ENCODE results near the gene PCDHB12. TPM values are rescaled to one million over a fixed set of nuclear protein-coding genes. Genes with fewer than 3 reads are reported as not detected.
"Not testable (repeated sequence)": the region's sequence is repeated elsewhere in the genome, so short reads cannot be mapped to it uniquely, and the experiment has no call there.

Gene PCDHB12
- total and polyA plus RNA-seq, 2 donors (not counting 1 experiment from before 2014, with no cell fraction given) = not detected

GRCh38 chr5:141186897-141187512 lies 21.5 kb upstream of the PCDHB12 start, which contains the start of gene PCDHB9:
PCDHB9 (plus strand) TSS chr5:141187161; CDS start chr5:141187319, 158 bp downstream.
- Histone ChIP-seq H3K4me1 (ENCODE audit: control insufficient read depth in 2 of 2, insufficient read depth in 2 of 2, low read length in 2 of 2) (peaks cover 0 to 4% of the 10 kb centered on the region in 2 donors), H3K79me2 (ENCODE audit: control insufficient read depth, insufficient read depth, low read length) (no peaks in the 10 kb centered on the region), H2AFZ (ENCODE audit: insufficient read depth, low read depth, low read length, poor library complexity, severe bottlenecking) (peak within 1 kb of the TSS; percentile 33), H3K27ac (ENCODE audit: low read length in 2 of 2) (no peak within 1 kb of the TSS), H3K27me3 (replicated peaks in 1 of 4; ENCODE audit: control extremely low read depth in 1 of 4, control insufficient read depth in 3 of 4, insufficient read depth in 4 of 4, low read length in 3 of 4) (peaks cover 0 to 11% (median 10%) of the 10 kb centered on the region in 4 experiments), H3K9me3 (ENCODE audit: control extremely low read depth in 1 of 3, control insufficient read depth in 2 of 3, insufficient read depth in 1 of 3, low read length in 2 of 3) (peaks cover 0 to 33% (median 7%) of the 10 kb centered on the region in 3 donors), H4K20me1 (ENCODE audit: control insufficient read depth, insufficient read depth, low read length, poor library complexity, severe bottlenecking) (no peaks in the 10 kb centered on the region), H3K4me3 (ENCODE audit: control extremely low read depth in 1 of 5, extremely low read depth in 1 of 5, insufficient read depth in 1 of 5, low read depth in 2 of 5, low read length in 4 of 5) (peak within 1 kb of the TSS in 1 of 5 experiments; percentile 14), H3K36me3 (replicated peaks in 1 of 2; ENCODE audit: control extremely low read depth in 1 of 2, control insufficient read depth in 1 of 2, extremely low read depth in 1 of 2, insufficient read depth in 2 of 2, low read length in 1 of 2) (no peaks in the 10 kb centered on the region), H3K9ac (ENCODE audit: low read length) (no peak within 1 kb of the TSS), H3K4me2 (replicated peaks; ENCODE audit: low read depth, low read length, poor library complexity, severe bottlenecking) (peak within 1 kb of the TSS; percentile 15)
- CTCF ChIA-PET = interaction anchor here (0.7 to 2.0 kb wide), 3 partner anchors 377 to 382 kb away, joined by 3 to 6 read pairs (median 4); no protein-coding TSS in a partner anchor
- ATAC-seq (ENCODE audit: low read depth) = no peak
- WGBS (ENCODE audit: insufficient coverage) = 27% methylated on average over 7 of the region's 9 CpGs
- Mint-ChIP-seq H3K4me3 (peak within 1 kb of the TSS; percentile 46), H3K4me1 (peaks cover 5% of the 10 kb centered on the region), H3K27me3 (peaks cover 32% of the 10 kb centered on the region), H3K9me3 (ENCODE audit: insufficient read depth) (no peaks in the 10 kb centered on the region), H3K27ac (no peak within 1 kb of the TSS)
- peak; percentile 19 for DNase-seq
- POLR2A ChIA-PET = no interaction called here
- intact Hi-C loops (cut with micrococcal nuclease) = loop anchor here (10.0 kb wide), 1 partner anchor 378 kb away; no protein-coding TSS in a partner anchor
- TF ChIP-seq CTCF (IDR thresholded peaks at IDR 0.05) (peak; percentile 47), EZH2 (IDR thresholded peaks at IDR 0.05; ENCODE audit: borderline replicate concordance, insufficient read depth, low read depth, low read length, poor library complexity, severe bottlenecking) (no peak)

GRCh38 chr5:141188682-141189081 lies 19.8 kb upstream of the PCDHB12 start:
- H3K79me2 ChIP-seq (ENCODE audit: control insufficient read depth, insufficient read depth, low read length); H2AFZ ChIP-seq (ENCODE audit: insufficient read depth, low read depth, low read length, poor library complexity, severe bottlenecking); H3K27me3 ChIP-seq (replicated peaks in 1 of 4; ENCODE audit: control extremely low read depth in 1 of 4, control insufficient read depth in 3 of 4, insufficient read depth in 4 of 4, low read length in 3 of 4); H3K4me2 ChIP-seq (replicated peaks; ENCODE audit: low read depth, low read length, poor library complexity, severe bottlenecking); ATAC-seq (ENCODE audit: low read depth); POLR2A ChIA-PET; H3K4me3 ChIP-seq (ENCODE audit: control extremely low read depth in 1 of 5, extremely low read depth in 1 of 5, insufficient read depth in 1 of 5, low read depth in 2 of 5, low read length in 4 of 5); H4K20me1 ChIP-seq (ENCODE audit: control insufficient read depth, insufficient read depth, low read length, poor library complexity, severe bottlenecking); H3K4me1 ChIP-seq (ENCODE audit: control insufficient read depth in 2 of 2, insufficient read depth in 2 of 2, low read length in 2 of 2); H3K9ac ChIP-seq (ENCODE audit: low read length); H3K4me3 Mint-ChIP-seq; H3K27ac ChIP-seq (ENCODE audit: low read length in 2 of 2); H3K27ac Mint-ChIP-seq; DNase-seq; H3K36me3 ChIP-seq (replicated peaks in 1 of 2; ENCODE audit: control extremely low read depth in 1 of 2, control insufficient read depth in 1 of 2, extremely low read depth in 1 of 2, insufficient read depth in 2 of 2, low read length in 1 of 2); H3K9me3 Mint-ChIP-seq (ENCODE audit: insufficient read depth); H3K4me1 Mint-ChIP-seq: not testable (repeated sequence)
- peaks cover 0 to 24% (median 6%) of the 10 kb centered on the region in 3 donors for H3K9me3 ChIP-seq (ENCODE audit: control extremely low read depth in 1 of 3, control insufficient read depth in 2 of 3, insufficient read depth in 1 of 3, low read length in 2 of 3)
- H3K27me3 Mint-ChIP-seq = peaks cover 26% of the 10 kb centered on the region
- intact Hi-C loops (cut with micrococcal nuclease) = loop anchor here (10.0 kb wide), 1 partner anchor 376 kb away; no protein-coding TSS in a partner anchor
- CTCF ChIA-PET = interaction anchor here (1.6 kb wide), 1 partner anchor 378 kb away, joined by 4 read pairs; no protein-coding TSS in a partner anchor
- WGBS (ENCODE audit: insufficient coverage) = 53% methylated on average over 11 of the region's 37 CpGs

GRCh38 chr5:141189131-141189530 lies 19.4 kb upstream of the PCDHB12 start:
- DNase-seq; H3K4me2 ChIP-seq (replicated peaks; ENCODE audit: low read depth, low read length, poor library complexity, severe bottlenecking); H2AFZ ChIP-seq (ENCODE audit: insufficient read depth, low read depth, low read length, poor library complexity, severe bottlenecking); H3K27ac Mint-ChIP-seq; H3K79me2 ChIP-seq (ENCODE audit: control insufficient read depth, insufficient read depth, low read length); H3K27me3 ChIP-seq (replicated peaks in 1 of 4; ENCODE audit: control extremely low read depth in 1 of 4, control insufficient read depth in 3 of 4, insufficient read depth in 4 of 4, low read length in 3 of 4); H3K9me3 Mint-ChIP-seq (ENCODE audit: insufficient read depth); H3K36me3 ChIP-seq (replicated peaks in 1 of 2; ENCODE audit: control extremely low read depth in 1 of 2, control insufficient read depth in 1 of 2, extremely low read depth in 1 of 2, insufficient read depth in 2 of 2, low read length in 1 of 2); H4K20me1 ChIP-seq (ENCODE audit: control insufficient read depth, insufficient read depth, low read length, poor library complexity, severe bottlenecking); POLR2A ChIA-PET; ATAC-seq (ENCODE audit: low read depth); CTCF ChIA-PET; H3K27ac ChIP-seq (ENCODE audit: low read length in 2 of 2); H3K4me1 Mint-ChIP-seq; H3K9ac ChIP-seq (ENCODE audit: low read length); H3K4me1 ChIP-seq (ENCODE audit: control insufficient read depth in 2 of 2, insufficient read depth in 2 of 2, low read length in 2 of 2); H3K4me3 Mint-ChIP-seq; H3K4me3 ChIP-seq (ENCODE audit: control extremely low read depth in 1 of 5, extremely low read depth in 1 of 5, insufficient read depth in 1 of 5, low read depth in 2 of 5, low read length in 4 of 5): not testable (repeated sequence)
- intact Hi-C loops (cut with micrococcal nuclease) = loop anchor here (10.0 kb wide), 1 partner anchor 376 kb away; no protein-coding TSS in a partner anchor
- H3K27me3 Mint-ChIP-seq = peaks cover 25% of the 10 kb centered on the region
- 53% methylated on average over 8 of the region's 35 CpGs for WGBS (ENCODE audit: insufficient coverage)
- peaks cover 0 to 22% (median 6%) of the 10 kb centered on the region in 3 donors for H3K9me3 ChIP-seq (ENCODE audit: control extremely low read depth in 1 of 3, control insufficient read depth in 2 of 3, insufficient read depth in 1 of 3, low read length in 2 of 3)

Measured in B cell (primary cell).